Liver (tissue), 9 donors: ENCODE results near the gene SORBS2. TPM values are rescaled to one million over a fixed set of nuclear protein-coding genes. Genes with fewer than 3 reads are reported as not detected.
"Not testable (repeated sequence)": the region's sequence is repeated elsewhere in the genome, so short reads cannot be mapped to it uniquely, and the experiment has no call there.

Experiments used
- DNase-seq: peaks from one replicate; pipeline ENCODE4 v3.0.0-alpha.2; 2017; ENCODE audit warnings: low spot score
- H3K27ac ChIP-seq, 2 donors: one replicate each; pipeline ENCODE4 v1.7.0; 2013; ENCODE audit warnings: inconsistent platforms in 2 of 2, low read length in 2 of 2, control low read depth in 1 of 2, low read depth in 1 of 2, mild to moderate bottlenecking in 1 of 2
- H3K27me3 ChIP-seq, 4 donors: one replicate each; pipeline versions ENCODE4 v1.6.1 to v1.7.0; 2013; ENCODE audit warnings: low read length in 3 of 4, inconsistent platforms in 1 of 4, mild to moderate bottlenecking in 1 of 4, moderate library complexity in 1 of 4; ENCODE audit not compliant: control insufficient read depth in 4 of 4, insufficient read depth in 4 of 4
- H3K36me3 ChIP-seq, 4 donors: one replicate each; pipeline versions ENCODE4 v1.6.1 to v1.7.0; 2013; ENCODE audit warnings: low read length in 3 of 4, mild to moderate bottlenecking in 3 of 4, low read depth in 1 of 4, moderate library complexity in 1 of 4; ENCODE audit not compliant: control insufficient read depth in 4 of 4, insufficient read depth in 3 of 4
- H3K4me1 ChIP-seq, 4 donors: one replicate each; pipeline versions ENCODE4 v1.6.1 to v1.7.0; 2013; ENCODE audit warnings: low read length in 3 of 4, mild to moderate bottlenecking in 3 of 4, moderate library complexity in 1 of 4; ENCODE audit not compliant: control insufficient read depth in 4 of 4, insufficient read depth in 4 of 4
- H3K4me3 ChIP-seq, 3 donors: one replicate each; pipeline versions ENCODE4 v1.6.1 to v1.7.0; 2013; ENCODE audit warnings: low read length in 3 of 3, control low read depth in 1 of 3, low read depth in 1 of 3, mild to moderate bottlenecking in 1 of 3
- H3K9ac ChIP-seq, 2 donors: one replicate each; pipeline ENCODE4 v1.7.0; 2013; ENCODE audit warnings: low read length in 2 of 2, mild to moderate bottlenecking in 2 of 2, moderate library complexity in 2 of 2, control low read depth in 1 of 2, low read depth in 1 of 2
- H3K9me3 ChIP-seq, 4 donors: one replicate each; pipeline versions ENCODE4 v1.6.1 to v1.7.0; 2013; ENCODE audit warnings: low read length in 3 of 4; ENCODE audit not compliant: control insufficient read depth in 4 of 4
- ATF3 ChIP-seq: IDR thresholded peaks from 2 replicates; pipeline ENCODE4 v1.6.1; 2016; ENCODE audit warnings: antibody characterized with exemption
- FOXA1 ChIP-seq: IDR thresholded peaks from 2 replicates; pipeline ENCODE4 v1.6.1; 2016; ENCODE audit warnings: antibody characterized with exemption
- FOXA2 ChIP-seq: IDR thresholded peaks from 2 replicates; pipeline ENCODE4 v1.6.1; 2016; ENCODE audit warnings: antibody characterized with exemption
- GABPA ChIP-seq, 2 donors: IDR thresholded peaks in 1 of 2; conservative IDR thresholded peaks in 1 of 2; 2 replicates each; pipeline ENCODE4 v1.6.1; 2016; ENCODE audit warnings: antibody characterized with exemption in 2 of 2, mild to moderate bottlenecking in 1 of 2, moderate library complexity in 1 of 2
- HNF4A ChIP-seq, 2 donors: conservative IDR thresholded peaks; 2 replicates each; pipeline ENCODE4 v1.6.1; 2016; ENCODE audit warnings: antibody characterized with exemption in 2 of 2, mild to moderate bottlenecking in 2 of 2
- HNF4G ChIP-seq: IDR thresholded peaks from 2 replicates; pipeline ENCODE4 v1.6.1; 2016; ENCODE audit warnings: antibody characterized with exemption
- JUND ChIP-seq, 2 donors: IDR thresholded peaks; 2 replicates each; pipeline ENCODE4 v1.6.1; 2016; ENCODE audit warnings: antibody characterized with exemption in 2 of 2
- NR2F2 ChIP-seq: IDR thresholded peaks from 2 replicates; pipeline ENCODE4 v1.6.1; 2016; ENCODE audit warnings: antibody characterized with exemption
- RAD21 ChIP-seq, 2 donors: IDR thresholded peaks; 2 replicates each; pipeline ENCODE4 v1.6.1; 2016; ENCODE audit warnings: antibody characterized with exemption in 2 of 2, mild to moderate bottlenecking in 2 of 2
- RXRA ChIP-seq, 2 donors: IDR thresholded peaks; 2 replicates each; pipeline ENCODE4 v1.6.1; 2017 to 2018; ENCODE audit warnings: antibody characterized with exemption in 2 of 2, mild to moderate bottlenecking in 1 of 2
- SP1 ChIP-seq: IDR thresholded peaks from 2 replicates; pipeline ENCODE4 v1.6.1; 2018; ENCODE audit warnings: antibody characterized with exemption, mild to moderate bottlenecking
- YY1 ChIP-seq: IDR thresholded peaks from 2 replicates; pipeline ENCODE4 v1.6.1; 2016; ENCODE audit warnings: antibody characterized with exemption, mild to moderate bottlenecking
- ZBTB33 ChIP-seq: IDR thresholded peaks from 2 replicates; pipeline ENCODE4 v1.6.1; 2016; ENCODE audit warnings: antibody characterized with exemption
- WGBS: extraction: QIAGEN DNeasy Blood & Tissue Kit; methylation state at CpG from one replicate; pipeline ENCODE4 v1.1.7; 2013; 5-methylcytosine and 5-hydroxymethylcytosine counted together
- polyA plus RNA-seq, 2 donors: library from polyadenylated mRNA; stranded (reverse) in 1 of 2; unstranded in 1 of 2; fragments of 200-250 nt in 1 of 2; fragments of >200 nt in 1 of 2; fragmentation: Nextera tagmentation in 1 of 2; extraction: Ambion mirVana in 1 of 2; gene quantifications; one replicate each; pipeline versions ENCODE4 v1.2.1 to v1.2.3, GENCODE V29; 2013 to 2015
- total RNA-seq, 2 donors: library from RNA; depleted of rRNA; stranded (reverse); fragments of >200 nt; gene quantifications; one replicate each; pipeline ENCODE4 v1.2.3, GENCODE V29; 2014
- donor health status: healthy.
- donor health status: healthy.
- donor health status: healthy.
- donor health status: healthy.
- donor health status: healthy.

The SORBS2 gene
- total and polyA plus RNA-seq, 4 donors = 23.3 to 136 (median 59.6) TPM

GRCh38 chr4:185717377-185717741, 94.6 kb downstream of the SORBS2 start:
- WGBS = 87% methylated on average over 9 of the region's 9 CpGs
- Histone ChIP-seq H3K4me1 (peaks cover 11 to 79% (median 41%) of the 10 kb centered on the region in 4 donors), H3K9ac (no peak overlapping the region), H3K4me3 (no peak overlapping the region), H3K27me3 (no peaks in the 10 kb centered on the region), H3K27ac (peak overlapping the region; percentile 70 to 94), H3K9me3 (no peaks in the 10 kb centered on the region), H3K36me3 (no peaks in the 10 kb centered on the region)
- TF ChIP-seq FOXA1 = no peak
- TF ChIP-seq RAD21 (IDR thresholded peaks at IDR 0.05) = no peak
- no peak for TF ChIP-seq JUND (IDR thresholded peaks at IDR 0.05)
- TF ChIP-seq YY1 = no peak
- TF ChIP-seq ATF3 = no peak
- TF ChIP-seq NR2F2 = no peak
- no peak for TF ChIP-seq HNF4A (conservative IDR thresholded peaks at IDR 0.05)
- no peak for TF ChIP-seq ZBTB33
- DNase-seq = no peak

GRCh38 chr4:185716577-185717376, 95.2 kb downstream of the SORBS2 start:
- no peaks in the 10 kb centered on the region for H3K36me3 ChIP-seq
- H3K4me3 ChIP-seq = no peak overlapping the region
- TF ChIP-seq FOXA2 (no peak), GABPA (IDR thresholded peaks at IDR 0.05 in 1 of 2, conservative IDR thresholded peaks at IDR 0.05 in 1 of 2) (no peak), SP1 (no peak), RAD21 (IDR thresholded peaks at IDR 0.05) (no peak), RXRA (IDR thresholded peaks at IDR 0.05) (no peak), HNF4A (conservative IDR thresholded peaks at IDR 0.05) (no peak), NR2F2 (peak; percentile 73), HNF4G (no peak)
- no peak overlapping the region for H3K9ac ChIP-seq
- H3K27ac ChIP-seq = peak overlapping the region; percentile 70 to 94
- no peak for DNase-seq
- H3K27me3 ChIP-seq = no peaks in the 10 kb centered on the region
- H3K9me3 ChIP-seq = no peaks in the 10 kb centered on the region
- WGBS = 78% methylated on average over 15 of the region's 15 CpGs
- H3K4me1 ChIP-seq = peaks cover 11 to 82% (median 40%) of the 10 kb centered on the region in 4 donors

- no peak overlapping the region for H3K4me3 ChIP-seq
- no peak overlapping the region for H3K9ac ChIP-seq
- WGBS = 81% methylated on average over 9 of the region's 9 CpGs
- H3K36me3 ChIP-seq = no peaks in the 10 kb centered on the region
- H3K4me1 ChIP-seq = peaks cover 10 to 82% (median 37%) of the 10 kb centered on the region in 4 donors
- TF ChIP-seq ATF3 (no peak), RXRA (IDR thresholded peaks at IDR 0.05) (no peak), GABPA (IDR thresholded peaks at IDR 0.05 in 1 of 2, conservative IDR thresholded peaks at IDR 0.05 in 1 of 2) (no peak), ZBTB33 (no peak), FOXA2 (no peak), RAD21 (IDR thresholded peaks at IDR 0.05) (no peak), HNF4A (conservative IDR thresholded peaks at IDR 0.05) (no peak)
- peak overlapping the region; percentile 70 to 94 for H3K27ac ChIP-seq
- no peaks in the 10 kb centered on the region for H3K27me3 ChIP-seq
- DNase-seq = no peak
- no peaks in the 10 kb centered on the region for H3K9me3 ChIP-seq
Measured at GRCh38 chr4:185716141-185716551, 95.8 kb downstream of the SORBS2 start.

GRCh38 chr4:185714524-185714923, 97.5 kb downstream of the SORBS2 start:
- H3K4me3 ChIP-seq, H3K27me3 ChIP-seq, H3K9ac ChIP-seq, DNase-seq, H3K9me3 ChIP-seq, H3K36me3 ChIP-seq: not testable (repeated sequence)
- peaks cover 7 to 78% (median 33%) of the 10 kb centered on the region in 4 donors for H3K4me1 ChIP-seq
- WGBS = 90% methylated on average over 5 of the region's 5 CpGs
- H3K27ac ChIP-seq = peak overlapping the region; percentile 95 to 97
